Esophagus squamous epithelium (tissue), 5 donors: ENCODE results near the gene RAB11FIP5. TPM values are rescaled to one million over a fixed set of nuclear protein-coding genes. Genes with fewer than 3 reads are reported as not detected.

Source experiments
- DNase-seq: peaks from one replicate; lab custom pipeline; 2025; lab: John Stamatoyannopoulos, UW
- H3K27ac ChIP-seq, 4 donors: fragments of 200-600 bp; sonication (generic); one replicate each; pipeline ENCODE4 v1.5.1; 2016 to 2019; ENCODE audit warnings: mild to moderate bottlenecking in 1 of 4
- H3K27me3 ChIP-seq, 4 donors: fragments of 200-600 bp; sonication (generic); 1 replicate in 3 of 4; 2 replicates in 1 of 4; pipeline versions ENCODE4 v1.5.1 to v1.6.0; 2017 to 2021; ENCODE audit warnings: antibody characterized with exemption in 1 of 4
- H3K36me3 ChIP-seq, 3 donors: fragments of 200-600 bp; sonication (generic); one replicate each; pipeline ENCODE4 v1.5.1; 2016 to 2019
- H3K4me1 ChIP-seq, 3 donors: fragments of 200-600 bp; sonication (generic); one replicate each; pipeline ENCODE4 v1.5.1; 2017 to 2019
- H3K4me3 ChIP-seq, 4 donors: fragments of 200-600 bp; sonication (generic); 1 replicate in 3 of 4; 2 replicates in 1 of 4; pipeline ENCODE4 v1.5.1; 2016 to 2019; ENCODE audit warnings: mild to moderate bottlenecking in 2 of 4, moderate library complexity in 1 of 4
- H3K9me3 ChIP-seq, 3 donors: fragments of 200-600 bp; sonication (generic); one replicate each; pipeline ENCODE4 v1.5.1; 2016 to 2019
- CTCF ChIP-seq, 6 experiments: fragments of 450-650 bp in 4 of 6; fragments of 200-600 bp in 2 of 6; sonication (generic) in 2 of 6; IDR thresholded peaks; one replicate each; pipeline ENCODE4 v1.5.1; 2016 to 2019; ENCODE audit warnings: antibody characterized with exemption in 6 of 6, mild to moderate bottlenecking in 4 of 6, moderate library complexity in 4 of 6
- POLR2A ChIP-seq, 4 donors: fragments of 450-650 bp; IDR thresholded peaks; one replicate each; pipeline ENCODE4 v1.6.1; 2017; ENCODE audit warnings: antibody characterized with exemption in 4 of 4, mild to moderate bottlenecking in 4 of 4, moderate library complexity in 3 of 4
- WGBS, 2 donors: methylation state at CpG; one replicate each; pipeline ENCODE4 v1.1.5; 2018; 5-methylcytosine and 5-hydroxymethylcytosine counted together
- intact Hi-C: fragments of 100-400 bp; cut with DNase I; formaldehyde crosslinking; loops from one replicate; pipeline ENCODE4 v1.15.0; 2022
- total RNA-seq, 4 donors: library from RNA; depleted of rRNA; stranded (reverse); fragments of >200 nt; gene quantifications; one replicate each; pipeline ENCODE4 v1.1.0, GENCODE V29; 2016
- donor health status: DM: yes; HTN: yes; CAD: no.

The RAB11FIP5 gene
- total RNA-seq, 4 donors from 2014 or later, result 12.2 to 19.6 (median 16.6) TPM

- no peak for DNase-seq
- TF ChIP-seq POLR2A (IDR thresholded peaks at IDR 0.05) (no peak), CTCF (IDR thresholded peaks at IDR 0.05) (no peak)
- no peak overlapping the region for H3K27ac ChIP-seq
- intact Hi-C loops, result no loop called here
- H3K27me3 ChIP-seq, result no peaks in the 10 kb centered on the region
- no peaks in the 10 kb centered on the region for H3K4me1 ChIP-seq
- H3K36me3 ChIP-seq, result peaks cover 0 to 22% (median 8%) of the 10 kb centered on the region in 3 donors
- no peak overlapping the region for H3K4me3 ChIP-seq
- no peaks in the 10 kb centered on the region for H3K9me3 ChIP-seq
- WGBS, 2 donors, result 73 to 92% methylated on average over 6 of the region's 6 CpGs
Observed at GRCh38 chr2:73035899-73036711, 76.6 kb downstream of the RAB11FIP5 start.

GRCh38 chr2:73034661-73035375 is 77.9 kb downstream of the RAB11FIP5 start:
- no peak overlapping the region for H3K27ac ChIP-seq
- TF ChIP-seq CTCF (IDR thresholded peaks at IDR 0.05) (no peak), POLR2A (IDR thresholded peaks at IDR 0.05) (no peak)
- no peaks in the 10 kb centered on the region for H3K9me3 ChIP-seq
- H3K36me3 ChIP-seq, result peaks cover 0 to 10% (median 0%) of the 10 kb centered on the region in 3 donors
- intact Hi-C loops, result no loop called here
- no peaks in the 10 kb centered on the region for H3K27me3 ChIP-seq
- H3K4me1 ChIP-seq, result no peaks in the 10 kb centered on the region
- H3K4me3 ChIP-seq, result no peak overlapping the region
- 91 to 93% methylated on average over 7 of the region's 7 CpGs for WGBS, 2 donors
- no peak for DNase-seq

- Histone ChIP-seq H3K27me3 (no peaks in the 10 kb centered on the region), H3K4me3 (no peak overlapping the region), H3K9me3 (no peaks in the 10 kb centered on the region), H3K4me1 (no peaks in the 10 kb centered on the region), H3K36me3 (peaks cover 0 to 2% (median 0%) of the 10 kb centered on the region in 3 donors), H3K27ac (no peak overlapping the region)
- intact Hi-C loops, result no loop called here
- no peak for TF ChIP-seq CTCF (IDR thresholded peaks at IDR 0.05)
- TF ChIP-seq POLR2A (IDR thresholded peaks at IDR 0.05), result no peak
- WGBS, 2 donors, result 85 to 86% methylated on average over 5 of the region's 5 CpGs
- no peak for DNase-seq
Observed at GRCh38 chr2:73033766-73034381, 78.9 kb downstream of the RAB11FIP5 start.

GRCh38 chr2:73033142-73033765 is 79.5 kb downstream of the RAB11FIP5 start:
- Histone ChIP-seq H3K36me3 (peaks cover 0 to 1% (median 0%) of the 10 kb centered on the region in 3 donors), H3K27me3 (no peaks in the 10 kb centered on the region), H3K4me1 (no peaks in the 10 kb centered on the region), H3K9me3 (no peaks in the 10 kb centered on the region), H3K27ac (no peak overlapping the region), H3K4me3 (no peak overlapping the region)
- TF ChIP-seq CTCF (IDR thresholded peaks at IDR 0.05) (no peak), POLR2A (IDR thresholded peaks at IDR 0.05) (no peak)
- 80 to 93% methylated on average over 1 of the region's 1 CpG for WGBS, 2 donors
- intact Hi-C loops, result no loop called here
- DNase-seq, result no peak
